Measurements from ENCODE around the gene BEND5. TPM values are rescaled to one million over a fixed set of nuclear protein-coding genes. Genes with fewer than 3 reads are reported as not detected.

Gene BEND5
- total and polyA plus RNA-seq, 4 donors = 0.12 to 0.93 (median 0.19) TPM

GRCh38 chr1:48710318-48710717 lies 66.4 kb downstream of the BEND5 start:
- Histone ChIP-seq H3K36me3 (ENCODE audit: control insufficient read depth in 4 of 4, insufficient read depth in 3 of 4, low read depth in 1 of 4, low read length in 3 of 4) (no peaks in the 10 kb centered on the region), H3K27ac (ENCODE audit: low read depth in 1 of 2, low read length in 2 of 2) (no peak overlapping the region), H3K4me1 (ENCODE audit: control insufficient read depth in 4 of 4, insufficient read depth in 4 of 4, low read length in 3 of 4) (no peaks in the 10 kb centered on the region), H3K4me3 (ENCODE audit: low read depth in 1 of 3, low read length in 3 of 3) (no peak overlapping the region), H3K9ac (ENCODE audit: low read depth in 1 of 2, low read length in 2 of 2) (no peak overlapping the region), H3K27me3 (ENCODE audit: control insufficient read depth in 4 of 4, insufficient read depth in 4 of 4, low read length in 3 of 4) (no peaks in the 10 kb centered on the region), H3K9me3 (ENCODE audit: control insufficient read depth in 4 of 4, low read length in 3 of 4) (no peaks in the 10 kb centered on the region)
- DNase-seq (ENCODE audit: low spot score) = no peak
- no peak for TF ChIP-seq HNF4A (conservative IDR thresholded peaks at IDR 0.05)
- no peak for TF ChIP-seq GABPA (IDR thresholded peaks at IDR 0.05 in 1 of 2, conservative IDR thresholded peaks at IDR 0.05 in 1 of 2)
- no peak for TF ChIP-seq ZBTB33 (IDR thresholded peaks at IDR 0.05)
- no peak for TF ChIP-seq JUND (IDR thresholded peaks at IDR 0.05)
- no peak for TF ChIP-seq MAX (IDR thresholded peaks at IDR 0.05)
- no peak for TF ChIP-seq EGR1 (IDR thresholded peaks at IDR 0.05; ENCODE audit: low read depth in 2 of 2)
- no peak for TF ChIP-seq RAD21 (IDR thresholded peaks at IDR 0.05)
- WGBS = 93% methylated on average over 2 of the region's 2 CpGs

GRCh38 chr1:48704736-48705135 lies 72.0 kb downstream of the BEND5 start:
- Histone ChIP-seq H3K9ac (ENCODE audit: low read depth in 1 of 2, low read length in 2 of 2) (no peak overlapping the region), H3K27me3 (ENCODE audit: control insufficient read depth in 4 of 4, insufficient read depth in 4 of 4, low read length in 3 of 4) (no peaks in the 10 kb centered on the region), H3K9me3 (ENCODE audit: control insufficient read depth in 4 of 4, low read length in 3 of 4) (no peaks in the 10 kb centered on the region), H3K4me1 (ENCODE audit: control insufficient read depth in 4 of 4, insufficient read depth in 4 of 4, low read length in 3 of 4) (no peaks in the 10 kb centered on the region), H3K36me3 (ENCODE audit: control insufficient read depth in 4 of 4, insufficient read depth in 3 of 4, low read depth in 1 of 4, low read length in 3 of 4) (no peaks in the 10 kb centered on the region), H3K27ac (ENCODE audit: low read depth in 1 of 2, low read length in 2 of 2) (no peak overlapping the region), H3K4me3 (ENCODE audit: low read depth in 1 of 3, low read length in 3 of 3) (no peak overlapping the region)
- TF ChIP-seq MAX (IDR thresholded peaks at IDR 0.05) (no peak), SP1 (IDR thresholded peaks at IDR 0.05) (no peak), RXRA (IDR thresholded peaks at IDR 0.05) (no peak), CTCF (IDR thresholded peaks at IDR 0.05; ENCODE audit: low read depth, low read length, missing input control) (no peak), TAF1 (conservative IDR thresholded peaks at IDR 0.05) (no peak), GABPA (IDR thresholded peaks at IDR 0.05 in 1 of 2, conservative IDR thresholded peaks at IDR 0.05 in 1 of 2) (no peak), JUND (IDR thresholded peaks at IDR 0.05) (no peak)
- 91% methylated on average over 6 of the region's 6 CpGs for WGBS
- DNase-seq (ENCODE audit: low spot score) = no peak

- no peak overlapping the region for H3K4me3 ChIP-seq (ENCODE audit: low read depth in 1 of 3, low read length in 3 of 3)
- TF ChIP-seq HNF4A (conservative IDR thresholded peaks at IDR 0.05) (no peak), FOXA1 (IDR thresholded peaks at IDR 0.05) (no peak), RXRA (IDR thresholded peaks at IDR 0.05) (no peak), REST (IDR thresholded peaks at IDR 0.05) (no peak)
- H3K27me3 ChIP-seq (ENCODE audit: control insufficient read depth in 4 of 4, insufficient read depth in 4 of 4, low read length in 3 of 4) = no peaks in the 10 kb centered on the region
- no peak overlapping the region for H3K27ac ChIP-seq (ENCODE audit: low read depth in 1 of 2, low read length in 2 of 2)
- WGBS = 86% methylated on average over 2 of the region's 2 CpGs
- no peaks in the 10 kb centered on the region for H3K4me1 ChIP-seq (ENCODE audit: control insufficient read depth in 4 of 4, insufficient read depth in 4 of 4, low read length in 3 of 4)
- no peaks in the 10 kb centered on the region for H3K9me3 ChIP-seq (ENCODE audit: control insufficient read depth in 4 of 4, low read length in 3 of 4)
- no peak for DNase-seq (ENCODE audit: low spot score)
- no peaks in the 10 kb centered on the region for H3K36me3 ChIP-seq (ENCODE audit: control insufficient read depth in 4 of 4, insufficient read depth in 3 of 4, low read depth in 1 of 4, low read length in 3 of 4)
- H3K9ac ChIP-seq (ENCODE audit: low read depth in 1 of 2, low read length in 2 of 2) = no peak overlapping the region
These were observed 75.2 kb downstream of the BEND5 start for GRCh38 chr1:48701445-48701844.
